ENCODE data around the gene RGR. TPM values are rescaled to one million over a fixed set of nuclear protein-coding genes. Genes with fewer than 3 reads are reported as not detected.

Gene RGR
- total RNA-seq, 2 donors from 2014 or later, result not detected

DNA sequence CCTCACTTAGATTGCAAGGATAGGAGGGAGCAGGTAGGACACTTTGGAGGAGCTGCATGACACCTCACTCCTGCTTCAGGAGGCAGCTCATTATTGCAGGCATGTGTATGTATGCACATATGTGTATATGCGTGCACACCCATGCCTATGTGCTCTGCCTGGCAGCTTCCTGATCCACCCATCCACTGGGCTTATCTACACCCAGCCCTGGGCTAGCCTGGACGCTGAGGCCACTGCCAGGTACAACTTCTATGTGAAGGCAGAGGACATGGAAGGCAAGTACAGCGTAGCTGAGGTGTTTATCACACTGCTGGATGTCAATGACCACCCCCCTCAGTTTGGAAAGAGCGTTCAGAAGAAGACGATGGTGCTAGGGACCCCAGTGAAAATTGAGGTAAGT lies 32.8 kb upstream of the RGR start:
- DNase-seq, result no peak
- no peaks in the 10 kb centered on the region for H3K36me3 ChIP-seq
- no peaks in the 10 kb centered on the region for H3K27me3 ChIP-seq
- H3K4me3 ChIP-seq, result no peak overlapping the region
- intact Hi-C loops (cut with DNase I), result no loop called here
- TF ChIP-seq, protein P1, sequence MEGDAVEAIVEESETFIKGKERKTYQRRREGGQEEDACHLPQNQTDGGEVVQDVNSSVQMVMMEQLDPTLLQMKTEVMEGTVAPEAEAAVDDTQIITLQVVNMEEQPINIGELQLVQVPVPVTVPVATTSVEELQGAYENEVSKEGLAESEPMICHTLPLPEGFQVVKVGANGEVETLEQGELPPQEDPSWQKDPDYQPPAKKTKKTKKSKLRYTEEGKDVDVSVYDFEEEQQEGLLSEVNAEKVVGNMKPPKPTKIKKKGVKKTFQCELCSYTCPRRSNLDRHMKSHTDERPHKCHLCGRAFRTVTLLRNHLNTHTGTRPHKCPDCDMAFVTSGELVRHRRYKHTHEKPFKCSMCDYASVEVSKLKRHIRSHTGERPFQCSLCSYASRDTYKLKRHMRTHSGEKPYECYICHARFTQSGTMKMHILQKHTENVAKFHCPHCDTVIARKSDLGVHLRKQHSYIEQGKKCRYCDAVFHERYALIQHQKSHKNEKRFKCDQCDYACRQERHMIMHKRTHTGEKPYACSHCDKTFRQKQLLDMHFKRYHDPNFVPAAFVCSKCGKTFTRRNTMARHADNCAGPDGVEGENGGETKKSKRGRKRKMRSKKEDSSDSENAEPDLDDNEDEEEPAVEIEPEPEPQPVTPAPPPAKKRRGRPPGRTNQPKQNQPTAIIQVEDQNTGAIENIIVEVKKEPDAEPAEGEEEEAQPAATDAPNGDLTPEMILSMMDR (IDR thresholded peaks at IDR 0.05), result no peak
- H3K27ac ChIP-seq, result no peak overlapping the region
- no peak overlapping the region for H3K9ac ChIP-seq (ENCODE audit: low read depth in 2 of 2, low read length in 2 of 2)
- no peaks in the 10 kb centered on the region for H3K4me1 ChIP-seq
- H3K9me3 ChIP-seq, result no peaks in the 10 kb centered on the region

DNA sequence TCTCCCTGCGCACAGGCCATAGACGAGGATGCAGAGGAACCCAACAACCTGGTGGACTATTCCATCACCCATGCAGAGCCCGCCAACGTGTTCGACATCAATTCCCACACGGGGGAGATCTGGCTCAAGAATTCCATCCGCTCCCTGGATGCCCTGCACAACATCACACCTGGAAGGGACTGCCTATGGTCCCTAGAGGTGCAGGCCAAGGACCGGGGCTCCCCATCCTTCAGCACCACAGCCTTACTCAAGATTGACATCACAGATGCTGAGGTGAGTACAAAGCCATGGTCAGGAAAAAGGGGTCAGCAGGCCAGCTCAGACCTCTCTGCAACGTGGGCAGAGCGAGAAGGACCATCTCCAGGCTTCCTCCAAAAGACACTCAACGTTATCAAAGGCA lies 31.8 kb upstream of the RGR start:
- no peak for DNase-seq
- TF ChIP-seq, protein P1 (IDR thresholded peaks at IDR 0.05), result no peak
- Histone ChIP-seq H3K4me1 (no peaks in the 10 kb centered on the region), H3K9ac (ENCODE audit: low read depth in 2 of 2, low read length in 2 of 2) (no peak overlapping the region), H3K36me3 (no peaks in the 10 kb centered on the region), H3K9me3 (no peaks in the 10 kb centered on the region), H3K4me3 (no peak overlapping the region), H3K27me3 (no peaks in the 10 kb centered on the region), H3K27ac (no peak overlapping the region)
- intact Hi-C loops (cut with DNase I), result no loop called here

DNA sequence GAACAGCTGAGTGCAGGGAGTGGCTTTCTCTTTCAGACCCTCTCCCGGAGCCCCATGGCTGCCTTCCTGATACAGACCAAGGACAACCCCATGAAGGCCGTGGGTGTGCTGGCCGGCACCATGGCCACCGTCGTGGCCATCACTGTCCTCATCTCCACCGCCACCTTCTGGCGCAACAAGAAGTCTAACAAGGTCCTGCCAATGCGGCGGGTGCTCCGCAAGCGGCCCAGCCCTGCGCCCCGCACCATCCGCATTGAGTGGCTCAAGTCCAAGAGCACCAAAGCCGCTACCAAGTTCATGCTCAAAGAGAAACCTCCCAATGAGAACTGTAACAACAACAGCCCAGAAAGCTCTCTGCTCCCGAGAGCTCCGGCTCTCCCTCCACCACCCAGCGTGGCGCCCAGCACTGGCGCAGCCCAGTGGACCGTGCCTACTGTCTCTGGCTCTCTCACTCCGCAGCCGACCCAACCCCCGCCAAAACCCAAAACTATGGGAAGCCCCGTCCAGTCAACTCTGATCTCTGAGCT lies 30.7 kb upstream of the RGR start:
- Histone ChIP-seq H3K27me3 (no peaks in the 10 kb centered on the region), H3K36me3 (no peaks in the 10 kb centered on the region), H3K4me3 (no peak overlapping the region), H3K9ac (ENCODE audit: low read depth in 2 of 2, low read length in 2 of 2) (no peak overlapping the region), H3K9me3 (no peaks in the 10 kb centered on the region), H3K4me1 (no peaks in the 10 kb centered on the region), H3K27ac (no peak overlapping the region)
- TF ChIP-seq, protein P1 (IDR thresholded peaks at IDR 0.05), result no peak
- DNase-seq, result no peak
- intact Hi-C loops (cut with DNase I), result no loop called here

DNA sequence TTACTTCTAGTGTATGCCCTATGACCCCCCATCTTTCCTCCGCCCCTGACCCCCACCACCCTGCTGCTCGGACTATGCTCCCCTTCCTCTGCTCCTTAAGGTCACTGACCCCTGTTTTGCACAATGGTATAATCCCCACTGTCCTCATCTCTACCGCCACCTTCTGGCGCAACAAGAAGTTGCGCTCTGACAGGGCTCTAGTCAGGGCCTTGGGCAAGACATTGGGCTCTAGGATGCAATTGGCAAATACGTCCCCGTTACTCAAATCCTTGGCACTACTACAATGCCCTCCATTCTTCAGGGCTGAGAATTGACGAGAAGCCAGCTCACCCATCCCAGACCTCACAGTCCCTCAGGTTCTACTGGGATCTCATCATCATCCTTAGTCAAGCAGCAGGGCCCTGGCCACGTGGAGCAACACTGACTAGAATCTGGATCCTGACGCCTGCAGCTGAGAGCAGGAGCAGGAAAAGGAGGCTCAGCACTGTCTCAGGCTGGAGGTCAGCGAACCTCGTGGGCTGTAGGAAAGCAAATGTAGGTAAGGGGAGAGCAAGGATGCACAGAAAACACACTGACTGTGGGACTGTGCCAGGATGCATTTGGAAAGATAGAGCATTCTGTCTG lies 30.1 kb upstream of the RGR start:
- no peaks in the 10 kb centered on the region for H3K4me1 ChIP-seq
- TF ChIP-seq, protein P1 (IDR thresholded peaks at IDR 0.05), result no peak
- H3K27me3 ChIP-seq, result no peaks in the 10 kb centered on the region
- no peaks in the 10 kb centered on the region for H3K36me3 ChIP-seq
- H3K9ac ChIP-seq (ENCODE audit: low read depth in 2 of 2, low read length in 2 of 2), result no peak overlapping the region
- H3K4me3 ChIP-seq, result no peak overlapping the region
- H3K27ac ChIP-seq, result no peak overlapping the region
- no peaks in the 10 kb centered on the region for H3K9me3 ChIP-seq
- intact Hi-C loops (cut with DNase I), result no loop called here
- DNase-seq, result peak; percentile 54

DNA sequence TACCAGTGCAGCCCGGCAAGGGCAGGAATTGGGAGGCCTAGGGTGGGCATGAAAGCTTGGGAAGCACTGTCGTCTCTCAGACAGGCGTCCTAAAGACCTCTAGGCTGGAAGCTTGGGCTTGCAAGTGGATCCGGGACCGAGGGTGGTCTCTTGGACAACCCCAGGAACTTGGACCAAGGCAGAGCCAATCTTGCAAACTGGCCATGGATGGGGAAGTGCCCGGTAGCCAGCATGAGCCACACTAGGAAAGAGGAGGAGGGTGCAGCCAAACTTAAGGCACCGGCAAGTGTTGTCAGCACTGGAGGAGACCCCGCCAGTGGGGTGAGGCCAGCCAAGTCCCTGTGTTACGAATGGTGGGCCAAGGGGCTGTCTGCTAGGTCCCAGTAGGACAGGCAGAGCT lies 28.0 kb upstream of the RGR start:
- intact Hi-C loops (cut with DNase I), result no loop called here
- no peaks in the 10 kb centered on the region for H3K4me1 ChIP-seq
- no peaks in the 10 kb centered on the region for H3K9me3 ChIP-seq
- TF ChIP-seq, protein P1 (IDR thresholded peaks at IDR 0.05), result no peak
- H3K4me3 ChIP-seq, result no peak overlapping the region
- no peaks in the 10 kb centered on the region for H3K36me3 ChIP-seq
- DNase-seq, result no peak
- H3K9ac ChIP-seq (ENCODE audit: low read depth in 2 of 2, low read length in 2 of 2), result no peak overlapping the region
- no peak overlapping the region for H3K27ac ChIP-seq
- no peaks in the 10 kb centered on the region for H3K27me3 ChIP-seq
